GM13976 (cell line): Measurements from ENCODE around the gene BBS1.

ENCODE experiments used
- DNase-seq: peaks from one replicate; pipeline ENCODE4 v3.0.0; 2012; ENCODE audit warnings: low spot score
- CTCF ChIP-seq: IDR thresholded peaks from 2 replicates; pipeline ENCODE4 v1.5.1; 2012; ENCODE audit warnings: borderline replicate concordance, mild to moderate bottlenecking; ENCODE audit not compliant: insufficient read depth; ENCODE audit errors: extremely low read depth, missing control alignments, control extremely low read depth
- in situ Hi-C: fragments of 300-500 bp; cut with MboI; formaldehyde crosslinking; loops from one replicate; pipeline ENCODE4 v1.12.0; 2022; ENCODE audit warnings: low sequenced_read_pairs, mixed read lengths, inconsistent platforms; ENCODE audit not compliant: unreplicated experiment

The BBS1 gene

GRCh38 chr11:66555416-66555815 is 45.0 kb downstream of the BBS1 start:
- DNase-seq, result no peak
- in situ Hi-C loops, result no loop called here
- no peak for TF ChIP-seq CTCF

GRCh38 chr11:66556086-66556485 is 45.7 kb downstream of the BBS1 start:
- DNase-seq, result no peak
- in situ Hi-C loops, result no loop called here
- no peak for TF ChIP-seq CTCF

GRCh38 chr11:66557733-66558326 is 47.4 kb downstream of the BBS1 start:
- no peak for DNase-seq
- in situ Hi-C loops, result no loop called here
- TF ChIP-seq CTCF, result no peak

GRCh38 chr11:66559142-66559865 is 48.9 kb downstream of the BBS1 start:
- no peak for TF ChIP-seq CTCF
- in situ Hi-C loops, result no loop called here
- no peak for DNase-seq

GRCh38 chr11:66559866-66560676 is 49.6 kb downstream of the BBS1 start:
- no peak for DNase-seq
- TF ChIP-seq CTCF, result no peak
- in situ Hi-C loops, result no loop called here

- DNase-seq, result no peak
- in situ Hi-C loops, result no loop called here
Measured at GRCh38 chr11:66561178-66561974, 50.9 kb downstream of the BBS1 start.

More at GRCh38 chr11:66561178-66561974, 50.9 kb downstream of the BBS1 start:
- TF ChIP-seq CTCF, result no peak
